Liver (tissue), 9 donors: ENCODE results near the gene AXDND1. TPM values are rescaled to one million over a fixed set of nuclear protein-coding genes. Genes with fewer than 3 reads are reported as not detected.

Experiments used
- DNase-seq: peaks from one replicate; pipeline ENCODE4 v3.0.0-alpha.2; 2017; ENCODE audit warnings: low spot score
- H3K27ac ChIP-seq, 2 donors: one replicate each; pipeline ENCODE4 v1.7.0; 2013; ENCODE audit warnings: inconsistent platforms in 2 of 2, low read length in 2 of 2, control low read depth in 1 of 2, low read depth in 1 of 2, mild to moderate bottlenecking in 1 of 2
- H3K27me3 ChIP-seq, 4 donors: one replicate each; pipeline versions ENCODE4 v1.6.1 to v1.7.0; 2013; ENCODE audit warnings: low read length in 3 of 4, inconsistent platforms in 1 of 4, mild to moderate bottlenecking in 1 of 4, moderate library complexity in 1 of 4; ENCODE audit not compliant: control insufficient read depth in 4 of 4, insufficient read depth in 4 of 4
- H3K36me3 ChIP-seq, 4 donors: one replicate each; pipeline versions ENCODE4 v1.6.1 to v1.7.0; 2013; ENCODE audit warnings: low read length in 3 of 4, mild to moderate bottlenecking in 3 of 4, low read depth in 1 of 4, moderate library complexity in 1 of 4; ENCODE audit not compliant: control insufficient read depth in 4 of 4, insufficient read depth in 3 of 4
- H3K4me1 ChIP-seq, 4 donors: one replicate each; pipeline versions ENCODE4 v1.6.1 to v1.7.0; 2013; ENCODE audit warnings: low read length in 3 of 4, mild to moderate bottlenecking in 3 of 4, moderate library complexity in 1 of 4; ENCODE audit not compliant: control insufficient read depth in 4 of 4, insufficient read depth in 4 of 4
- H3K4me3 ChIP-seq, 3 donors: one replicate each; pipeline versions ENCODE4 v1.6.1 to v1.7.0; 2013; ENCODE audit warnings: low read length in 3 of 3, control low read depth in 1 of 3, low read depth in 1 of 3, mild to moderate bottlenecking in 1 of 3
- H3K9ac ChIP-seq, 2 donors: one replicate each; pipeline ENCODE4 v1.7.0; 2013; ENCODE audit warnings: low read length in 2 of 2, mild to moderate bottlenecking in 2 of 2, moderate library complexity in 2 of 2, control low read depth in 1 of 2, low read depth in 1 of 2
- H3K9me3 ChIP-seq, 4 donors: one replicate each; pipeline versions ENCODE4 v1.6.1 to v1.7.0; 2013; ENCODE audit warnings: low read length in 3 of 4; ENCODE audit not compliant: control insufficient read depth in 4 of 4
- CTCF ChIP-seq: fragments of 150-350 bp; IDR thresholded peaks from 2 replicates; pipeline ENCODE4 v1.5.1; 2017; ENCODE audit warnings: improper control_type of control experiment, low read depth, low read length; ENCODE audit not compliant: missing input control
- EGR1 ChIP-seq, 2 donors: IDR thresholded peaks; 2 replicates each; pipeline ENCODE4 v1.6.1; 2016 to 2018; ENCODE audit warnings: antibody characterized with exemption in 2 of 2, low read depth in 2 of 2
- FOXA1 ChIP-seq: IDR thresholded peaks from 2 replicates; pipeline ENCODE4 v1.6.1; 2016; ENCODE audit warnings: antibody characterized with exemption
- FOXA2 ChIP-seq: IDR thresholded peaks from 2 replicates; pipeline ENCODE4 v1.6.1; 2016; ENCODE audit warnings: antibody characterized with exemption
- GABPA ChIP-seq, 2 donors: IDR thresholded peaks in 1 of 2; conservative IDR thresholded peaks in 1 of 2; 2 replicates each; pipeline ENCODE4 v1.6.1; 2016; ENCODE audit warnings: antibody characterized with exemption in 2 of 2, mild to moderate bottlenecking in 1 of 2, moderate library complexity in 1 of 2
- HNF4A ChIP-seq, 2 donors: conservative IDR thresholded peaks; 2 replicates each; pipeline ENCODE4 v1.6.1; 2016; ENCODE audit warnings: antibody characterized with exemption in 2 of 2, mild to moderate bottlenecking in 2 of 2
- HNF4G ChIP-seq: IDR thresholded peaks from 2 replicates; pipeline ENCODE4 v1.6.1; 2016; ENCODE audit warnings: antibody characterized with exemption
- JUND ChIP-seq, 2 donors: IDR thresholded peaks; 2 replicates each; pipeline ENCODE4 v1.6.1; 2016; ENCODE audit warnings: antibody characterized with exemption in 2 of 2
- NR2F2 ChIP-seq: IDR thresholded peaks from 2 replicates; pipeline ENCODE4 v1.6.1; 2016; ENCODE audit warnings: antibody characterized with exemption
- RAD21 ChIP-seq, 2 donors: IDR thresholded peaks; 2 replicates each; pipeline ENCODE4 v1.6.1; 2016; ENCODE audit warnings: antibody characterized with exemption in 2 of 2, mild to moderate bottlenecking in 2 of 2
- REST ChIP-seq: IDR thresholded peaks from 2 replicates; pipeline ENCODE4 v1.6.1; 2016; ENCODE audit warnings: antibody characterized with exemption, mild to moderate bottlenecking
- RXRA ChIP-seq, 2 donors: IDR thresholded peaks; 2 replicates each; pipeline ENCODE4 v1.6.1; 2017 to 2018; ENCODE audit warnings: antibody characterized with exemption in 2 of 2, mild to moderate bottlenecking in 1 of 2
- SP1 ChIP-seq: IDR thresholded peaks from 2 replicates; pipeline ENCODE4 v1.6.1; 2018; ENCODE audit warnings: antibody characterized with exemption, mild to moderate bottlenecking
- TAF1 ChIP-seq: conservative IDR thresholded peaks from 2 replicates; pipeline ENCODE4 v1.6.1; 2016; ENCODE audit warnings: antibody characterized with exemption, mild to moderate bottlenecking
- YY1 ChIP-seq: IDR thresholded peaks from 2 replicates; pipeline ENCODE4 v1.6.1; 2016; ENCODE audit warnings: antibody characterized with exemption, mild to moderate bottlenecking
- ZBTB33 ChIP-seq: IDR thresholded peaks from 2 replicates; pipeline ENCODE4 v1.6.1; 2016; ENCODE audit warnings: antibody characterized with exemption
- WGBS: extraction: QIAGEN DNeasy Blood & Tissue Kit; methylation state at CpG from one replicate; pipeline ENCODE4 v1.1.7; 2013; 5-methylcytosine and 5-hydroxymethylcytosine counted together
- polyA plus RNA-seq, 2 donors: library from polyadenylated mRNA; stranded (reverse) in 1 of 2; unstranded in 1 of 2; fragments of 200-250 nt in 1 of 2; fragments of >200 nt in 1 of 2; fragmentation: Nextera tagmentation in 1 of 2; extraction: Ambion mirVana in 1 of 2; gene quantifications; one replicate each; pipeline versions ENCODE4 v1.2.1 to v1.2.3, GENCODE V29; 2013 to 2015
- total RNA-seq, 2 donors: library from RNA; depleted of rRNA; stranded (reverse); fragments of >200 nt; gene quantifications; one replicate each; pipeline ENCODE4 v1.2.3, GENCODE V29; 2014
- TF ChIP-seq, protein P1 (sequence below): IDR thresholded peaks from 2 replicates; pipeline ENCODE4 v1.6.1; 2016; ENCODE audit warnings: antibody characterized with exemption
- donor health status: healthy.
- donor health status: healthy.
- donor health status: healthy.
- donor health status: healthy.
- donor health status: healthy.

The AXDND1 gene
- total and polyA plus RNA-seq, 4 donors: 0.25 TPM; not detected in 3

DNA sequence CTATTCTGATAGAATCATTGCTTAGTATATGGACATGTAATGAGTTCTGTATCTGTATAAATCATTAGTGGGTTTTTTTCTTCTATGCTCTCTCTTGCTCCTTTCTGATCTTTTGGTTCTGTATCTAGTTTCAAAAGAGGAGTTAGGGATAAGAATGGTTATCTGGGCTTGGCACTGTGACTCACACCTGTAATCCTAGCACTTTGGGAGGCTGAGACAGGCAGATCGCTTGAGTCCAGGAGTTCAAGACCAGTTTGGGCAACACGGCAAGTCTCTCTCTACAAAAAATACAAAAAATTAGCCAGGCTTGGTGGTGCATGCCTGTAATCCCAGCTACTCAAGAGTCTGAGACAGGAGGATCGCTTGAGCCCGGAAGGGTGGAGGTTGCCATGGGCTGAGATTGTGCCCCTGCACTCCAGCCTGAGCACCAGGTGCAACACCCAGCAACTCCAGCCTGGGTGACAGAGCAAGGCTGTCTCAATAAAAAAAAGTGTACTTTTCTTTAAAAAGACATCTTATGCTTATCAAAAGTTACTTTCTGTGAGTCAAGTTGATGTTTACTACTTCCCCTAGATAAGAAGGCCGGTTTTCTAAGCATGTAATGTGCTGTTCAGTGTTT lies 27.7 kb upstream of the AXDND1 start:
- no peak for DNase-seq
- Histone ChIP-seq H3K27me3 (no peaks in the 10 kb centered on the region), H3K36me3 (peaks cover 5 to 22% (median 13%) of the 10 kb centered on the region in 4 donors), H3K9me3 (no peaks in the 10 kb centered on the region), H3K9ac (no peak overlapping the region), H3K4me3 (no peak overlapping the region), H3K27ac (no peak overlapping the region), H3K4me1 (peaks cover 0 to 4% (median 0%) of the 10 kb centered on the region in 4 donors)
- WGBS: 91% methylated on average over 5 of the region's 5 CpGs
- TF ChIP-seq, protein P1, sequence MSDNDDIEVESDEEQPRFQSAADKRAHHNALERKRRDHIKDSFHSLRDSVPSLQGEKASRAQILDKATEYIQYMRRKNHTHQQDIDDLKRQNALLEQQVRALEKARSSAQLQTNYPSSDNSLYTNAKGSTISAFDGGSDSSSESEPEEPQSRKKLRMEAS: no peak
- no peak for TF ChIP-seq EGR1 (IDR thresholded peaks at IDR 0.05; ENCODE audit: low read depth in 2 of 2)

DNA sequence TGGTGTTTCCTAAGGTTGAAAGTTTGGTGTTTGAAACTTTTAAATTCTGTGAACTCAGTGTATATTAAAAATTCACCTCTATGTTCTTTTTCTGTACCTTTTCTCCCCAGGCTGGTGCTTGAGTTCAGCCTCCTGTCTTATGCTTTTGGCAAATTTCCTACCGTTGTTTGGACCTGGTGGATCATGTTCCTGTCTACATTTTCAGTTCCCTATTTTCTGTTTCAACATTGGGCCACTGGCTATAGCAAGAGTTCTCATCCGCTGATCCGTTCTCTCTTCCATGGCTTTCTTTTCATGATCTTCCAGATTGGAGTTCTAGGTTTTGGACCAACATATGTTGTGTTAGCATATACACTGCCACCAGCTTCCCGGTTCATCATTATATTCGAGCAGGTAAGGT lies 24.9 kb upstream of the AXDND1 start:
- no peaks in the 10 kb centered on the region for H3K9me3 ChIP-seq
- H3K27ac ChIP-seq: no peak overlapping the region
- no peak overlapping the region for H3K9ac ChIP-seq
- H3K4me1 ChIP-seq: peaks cover 0 to 4% (median 0%) of the 10 kb centered on the region in 4 donors
- TF ChIP-seq, protein P1: no peak
- TF ChIP-seq RAD21 (IDR thresholded peaks at IDR 0.05) (no peak), FOXA1 (no peak), RXRA (IDR thresholded peaks at IDR 0.05) (no peak), HNF4A (conservative IDR thresholded peaks at IDR 0.05) (no peak), YY1 (no peak), EGR1 (IDR thresholded peaks at IDR 0.05; ENCODE audit: low read depth in 2 of 2) (no peak), JUND (IDR thresholded peaks at IDR 0.05) (no peak), HNF4G (no peak), REST (no peak)
- no peak for DNase-seq
- H3K27me3 ChIP-seq: no peaks in the 10 kb centered on the region
- H3K4me3 ChIP-seq: no peak overlapping the region
- peaks cover 10 to 35% (median 26%) of the 10 kb centered on the region in 4 donors for H3K36me3 ChIP-seq
- WGBS: 93% methylated on average over 5 of the region's 5 CpGs

- Histone ChIP-seq H3K9ac (no peak overlapping the region), H3K4me3 (no peak overlapping the region), H3K9me3 (no peaks in the 10 kb centered on the region), H3K27ac (no peak overlapping the region), H3K27me3 (no peaks in the 10 kb centered on the region), H3K4me1 (peaks cover 0 to 4% (median 0%) of the 10 kb centered on the region in 4 donors), H3K36me3 (peaks cover 9 to 39% (median 29%) of the 10 kb centered on the region in 4 donors)
- DNase-seq: no peak
- 95% methylated on average over 4 of the region's 4 CpGs for WGBS
- TF ChIP-seq TAF1 (no peak), HNF4G (no peak), JUND (IDR thresholded peaks at IDR 0.05) (no peak), YY1 (no peak), HNF4A (conservative IDR thresholded peaks at IDR 0.05) (no peak), NR2F2 (no peak), GABPA (IDR thresholded peaks at IDR 0.05 in 1 of 2, conservative IDR thresholded peaks at IDR 0.05 in 1 of 2) (no peak), EGR1 (IDR thresholded peaks at IDR 0.05; ENCODE audit: low read depth in 2 of 2) (no peak), CTCF (no peak), RAD21 (IDR thresholded peaks at IDR 0.05) (no peak), SP1 (no peak), FOXA2 (no peak), RXRA (IDR thresholded peaks at IDR 0.05) (no peak), ZBTB33 (no peak)
- TF ChIP-seq, protein P1: no peak
Measured at GRCh38 chr1:179341943-179342547, 23.7 kb upstream of the AXDND1 start.
